Lower leg skin (tissue), 4 donors: ENCODE data around the gene OR10H1. TPM values are rescaled to one million over a fixed set of nuclear protein-coding genes. Genes with fewer than 3 reads are reported as not detected.
"Not testable (repeated sequence)": the region's sequence is repeated elsewhere in the genome, so short reads cannot be mapped to it uniquely, and the experiment has no call there.

Source experiments
- DNase-seq, 2 donors: peaks; one replicate each; pipeline ENCODE4 v3.0.0-alpha.2; 2019; ENCODE audit warnings: low spot score in 2 of 2
- H3K4me3 ChIP-seq: fragments of 200-600 bp; sonication (generic); 2 replicates; pipeline ENCODE4 v1.5.1; 2017; ENCODE audit warnings: mild to moderate bottlenecking, low read depth; ENCODE audit not compliant: poor library complexity, severe bottlenecking
- CTCF ChIP-seq, 3 donors: fragments of 450-650 bp; IDR thresholded peaks; one replicate each; pipeline ENCODE4 v1.5.1; 2016; ENCODE audit warnings: antibody characterized with exemption in 3 of 3, mild to moderate bottlenecking in 3 of 3, moderate library complexity in 2 of 3
- POLR2A ChIP-seq, 2 donors: fragments of 450-650 bp; IDR thresholded peaks; one replicate each; pipeline ENCODE4 v1.6.1; 2016 to 2017; ENCODE audit warnings: antibody characterized with exemption in 2 of 2, mild to moderate bottlenecking in 1 of 2, moderate library complexity in 1 of 2
- WGBS, 2 donors: methylation state at CpG; one replicate each; pipeline ENCODE4 v1.1.5; 2018; 5-methylcytosine and 5-hydroxymethylcytosine counted together
- intact Hi-C: fragments of 100-400 bp; cut with DNase I; formaldehyde crosslinking; loops from one replicate; pipeline ENCODE4 v1.15.0; 2023; ENCODE audit warnings: low total_unique reads
- total RNA-seq, 4 donors: library from RNA; depleted of rRNA; stranded (reverse); fragments of >200 nt; gene quantifications; one replicate each; pipeline ENCODE4 v1.1.0, GENCODE V29; 2016

The OR10H1 gene
- total RNA-seq, 4 donors from 2014 or later: 0.06 to 0.30 TPM; not detected in 2

GRCh38 chr19:15776991-15777970 is 38.2 kb downstream of the OR10H1 start:
- TF ChIP-seq POLR2A (IDR thresholded peaks at IDR 0.05) (no peak), CTCF (IDR thresholded peaks at IDR 0.05) (no peak)
- DNase-seq: peak in 1 of 2 donors; percentile 79
- WGBS, 2 donors: 56 to 62% methylated on average over 9 of the region's 9 CpGs
- intact Hi-C loops: no loop called here
- H3K4me3 ChIP-seq: no peak overlapping the region

- intact Hi-C loops: no loop called here
- DNase-seq: peak in 1 of 2 donors; percentile 66
- 81 to 86% methylated on average over 4 of the region's 4 CpGs for WGBS, 2 donors
- no peak for TF ChIP-seq POLR2A (IDR thresholded peaks at IDR 0.05)
- no peak for TF ChIP-seq CTCF (IDR thresholded peaks at IDR 0.05)
- no peak overlapping the region for H3K4me3 ChIP-seq
These were observed 39.2 kb downstream of the OR10H1 start for GRCh38 chr19:15776264-15776663.

GRCh38 chr19:15775249-15775648 is 40.2 kb downstream of the OR10H1 start:
- TF ChIP-seq CTCF (IDR thresholded peaks at IDR 0.05) (no peak), POLR2A (IDR thresholded peaks at IDR 0.05) (no peak)
- WGBS, 2 donors: 62 to 71% methylated on average over 2 of the region's 2 CpGs

DNA sequence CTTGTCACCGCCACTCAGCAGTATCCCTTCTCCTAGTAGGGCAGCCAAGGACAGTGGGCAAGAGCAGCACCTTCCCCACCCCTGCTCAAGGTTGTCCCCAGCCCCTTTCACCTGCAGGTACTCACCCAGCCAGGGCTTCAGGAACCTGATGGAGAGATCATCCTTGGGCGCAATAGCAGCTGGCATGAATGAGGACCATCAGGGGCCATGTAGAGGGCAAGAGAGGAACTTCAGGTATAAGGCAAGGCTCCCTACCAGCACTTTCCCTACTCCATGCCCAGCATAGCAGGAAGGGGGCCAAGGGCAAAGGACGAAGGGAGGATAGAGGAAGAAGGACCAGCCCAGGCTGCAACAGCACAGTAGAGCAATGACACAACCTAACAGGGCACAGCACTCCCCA is 41.3 kb downstream of the OR10H1 start:
- WGBS, 2 donors: 75 to 78% methylated on average over 3 of the region's 3 CpGs
- intact Hi-C loops, H3K4me3 ChIP-seq: not testable (repeated sequence)
- DNase-seq: peak in 1 of 2 donors; percentile 72

More at GRCh38 chr19:15775249-15775648, 40.2 kb downstream of the OR10H1 start:
- no peak overlapping the region for H3K4me3 ChIP-seq
- DNase-seq: no peak
- intact Hi-C loops: no loop called here

DNA sequence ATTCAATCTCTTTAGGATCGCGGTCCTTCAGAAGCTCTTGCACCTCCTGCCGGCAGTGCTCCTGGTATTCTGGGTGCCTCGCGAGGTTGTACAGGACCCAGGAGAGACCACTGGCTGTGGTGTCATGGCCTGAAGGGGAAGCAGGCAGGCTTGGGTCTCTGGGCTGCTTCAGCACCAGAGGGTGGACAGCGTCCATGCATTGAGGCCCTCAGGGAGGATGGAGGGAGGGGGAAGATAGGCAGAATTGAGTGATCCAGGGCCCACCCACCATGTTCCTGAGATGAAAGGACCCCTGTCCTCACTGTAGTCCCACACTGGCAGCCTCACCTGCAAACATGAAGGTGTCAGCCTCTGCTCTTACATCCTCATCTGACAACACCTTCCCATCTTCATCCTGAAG is 45.9 kb downstream of the OR10H1 start:
- intact Hi-C loops: no loop called here
- H3K4me3 ChIP-seq: no peak overlapping the region
- TF ChIP-seq CTCF (IDR thresholded peaks at IDR 0.05) (no peak), POLR2A (IDR thresholded peaks at IDR 0.05) (no peak)
- no peak for DNase-seq
- whole genome bisulfite sequencing, 2 donors: 34 to 36% methylated on average over 6 of the region's 6 CpGs

DNA sequence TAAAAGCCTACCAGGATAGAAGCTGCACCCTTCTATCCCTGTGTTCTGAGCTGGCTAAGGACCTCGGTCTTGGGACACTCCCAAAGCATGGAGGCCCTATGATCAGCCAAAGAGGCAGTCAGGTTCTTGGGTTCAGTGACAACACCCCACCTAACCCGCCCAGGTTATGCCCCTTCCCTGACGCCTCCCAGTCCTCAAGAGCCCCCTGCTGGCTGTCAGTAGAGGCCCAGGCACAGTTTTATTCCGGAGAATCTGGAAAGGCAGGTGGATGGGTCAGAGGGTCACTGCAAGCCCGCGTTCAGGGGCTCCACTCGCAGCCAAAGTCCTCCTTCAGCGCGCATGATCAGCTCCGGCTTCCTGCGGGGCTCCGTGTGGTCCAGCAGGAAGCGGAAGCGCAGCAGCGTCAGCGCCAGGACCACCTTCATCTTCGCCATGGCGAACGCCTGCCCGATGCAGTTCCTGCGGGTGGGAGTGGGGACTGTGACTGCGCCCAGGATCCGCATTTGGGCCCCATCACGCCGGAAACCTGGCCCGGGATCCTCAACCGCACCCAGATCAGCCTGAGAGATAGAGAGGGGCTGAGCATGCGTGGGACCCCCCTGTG is 55.4 kb downstream of the OR10H1 start:
- DNase-seq: no peak
- no peak overlapping the region for H3K4me3 ChIP-seq
- intact Hi-C loops: no loop called here
- TF ChIP-seq POLR2A (IDR thresholded peaks at IDR 0.05) (no peak), CTCF (IDR thresholded peaks at IDR 0.05) (no peak)
- WGBS, 2 donors: 30 to 35% methylated on average over 25 to 28 of the region's 28 CpGs
